Liver (tissue), 3 donors: ENCODE measurements around the gene CLIC3.

Experiments used
- EGR1 ChIP-seq, 2 donors: IDR thresholded peaks; 2 replicates each; pipeline ENCODE4 v1.6.1; 2016 to 2018; ENCODE audit warnings: antibody characterized with exemption in 2 of 2, low read depth in 2 of 2
- FOXA1 ChIP-seq: IDR thresholded peaks from 2 replicates; pipeline ENCODE4 v1.6.1; 2016; ENCODE audit warnings: antibody characterized with exemption
- FOXA2 ChIP-seq: IDR thresholded peaks from 2 replicates; pipeline ENCODE4 v1.6.1; 2016; ENCODE audit warnings: antibody characterized with exemption
- GABPA ChIP-seq, 2 donors: IDR thresholded peaks in 1 of 2; conservative IDR thresholded peaks in 1 of 2; 2 replicates each; pipeline ENCODE4 v1.6.1; 2016; ENCODE audit warnings: antibody characterized with exemption in 2 of 2, mild to moderate bottlenecking in 1 of 2, moderate library complexity in 1 of 2
- HNF4G ChIP-seq: IDR thresholded peaks from 2 replicates; pipeline ENCODE4 v1.6.1; 2016; ENCODE audit warnings: antibody characterized with exemption
- JUND ChIP-seq, 2 donors: IDR thresholded peaks; 2 replicates each; pipeline ENCODE4 v1.6.1; 2016; ENCODE audit warnings: antibody characterized with exemption in 2 of 2
- RAD21 ChIP-seq, 2 donors: IDR thresholded peaks; 2 replicates each; pipeline ENCODE4 v1.6.1; 2016; ENCODE audit warnings: antibody characterized with exemption in 2 of 2, mild to moderate bottlenecking in 2 of 2
- TAF1 ChIP-seq: conservative IDR thresholded peaks from 2 replicates; pipeline ENCODE4 v1.6.1; 2016; ENCODE audit warnings: antibody characterized with exemption, mild to moderate bottlenecking
- YY1 ChIP-seq: IDR thresholded peaks from 2 replicates; pipeline ENCODE4 v1.6.1; 2016; ENCODE audit warnings: antibody characterized with exemption, mild to moderate bottlenecking
- TF ChIP-seq, protein P1 (sequence below): IDR thresholded peaks from 2 replicates; pipeline ENCODE4 v1.6.1; 2016; ENCODE audit warnings: antibody characterized with exemption
- TF ChIP-seq, protein P2 (sequence below): IDR thresholded peaks from 2 replicates; pipeline ENCODE4 v1.6.1; 2016; ENCODE audit warnings: antibody characterized with exemption
- TF ChIP-seq, protein P3 (sequence below): fragments of 150-350 bp; IDR thresholded peaks from 2 replicates; pipeline ENCODE4 v1.5.1; 2017; ENCODE audit warnings: improper control_type of control experiment, low read depth, low read length; ENCODE audit not compliant: missing input control
- TF ChIP-seq, protein P4 (sequence below): IDR thresholded peaks from 2 replicates; pipeline ENCODE4 v1.6.1; 2016; ENCODE audit warnings: antibody characterized with exemption
- TF ChIP-seq, protein P5 (sequence below): IDR thresholded peaks from 2 replicates; pipeline ENCODE4 v1.6.1; 2016; ENCODE audit warnings: antibody characterized with exemption, mild to moderate bottlenecking
- donor health status: healthy.
- donor health status: healthy.

DNA sequence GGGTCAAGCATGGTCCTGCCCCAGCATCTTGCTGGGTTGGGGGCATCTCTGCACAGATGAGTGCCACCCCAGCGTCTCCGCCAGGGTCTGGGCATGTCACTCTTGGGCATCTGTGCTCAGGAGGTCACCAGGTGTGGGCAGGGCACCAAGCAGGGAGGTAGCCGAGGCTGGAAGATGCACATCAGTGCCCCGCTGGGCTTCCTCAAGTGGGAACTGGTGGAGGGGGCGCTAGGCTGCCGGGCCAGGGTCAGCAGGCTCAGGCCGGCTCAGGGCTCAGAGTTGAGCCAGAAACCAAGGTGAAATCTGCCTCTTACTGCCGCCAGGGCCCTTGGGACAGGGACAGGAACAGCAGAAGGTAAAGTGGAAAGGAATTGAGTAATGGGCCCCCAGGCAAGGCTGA is 39.6 kb upstream of the CLIC3 start:
- TF ChIP-seq, protein P1, sequence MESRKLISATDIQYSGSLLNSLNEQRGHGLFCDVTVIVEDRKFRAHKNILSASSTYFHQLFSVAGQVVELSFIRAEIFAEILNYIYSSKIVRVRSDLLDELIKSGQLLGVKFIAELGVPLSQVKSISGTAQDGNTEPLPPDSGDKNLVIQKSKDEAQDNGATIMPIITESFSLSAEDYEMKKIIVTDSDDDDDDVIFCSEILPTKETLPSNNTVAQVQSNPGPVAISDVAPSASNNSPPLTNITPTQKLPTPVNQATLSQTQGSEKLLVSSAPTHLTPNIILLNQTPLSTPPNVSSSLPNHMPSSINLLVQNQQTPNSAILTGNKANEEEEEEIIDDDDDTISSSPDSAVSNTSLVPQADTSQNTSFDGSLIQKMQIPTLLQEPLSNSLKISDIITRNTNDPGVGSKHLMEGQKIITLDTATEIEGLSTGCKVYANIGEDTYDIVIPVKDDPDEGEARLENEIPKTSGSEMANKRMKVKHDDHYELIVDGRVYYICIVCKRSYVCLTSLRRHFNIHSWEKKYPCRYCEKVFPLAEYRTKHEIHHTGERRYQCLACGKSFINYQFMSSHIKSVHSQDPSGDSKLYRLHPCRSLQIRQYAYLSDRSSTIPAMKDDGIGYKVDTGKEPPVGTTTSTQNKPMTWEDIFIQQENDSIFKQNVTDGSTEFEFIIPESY = no peak
- TF ChIP-seq RAD21 (IDR thresholded peaks at IDR 0.05) (no peak), TAF1 (no peak), GABPA (IDR thresholded peaks at IDR 0.05 in 1 of 2, conservative IDR thresholded peaks at IDR 0.05 in 1 of 2) (no peak), HNF4G (no peak), JUND (IDR thresholded peaks at IDR 0.05) (no peak), EGR1 (IDR thresholded peaks at IDR 0.05; ENCODE audit: low read depth in 2 of 2) (no peak), YY1 (no peak), FOXA1 (no peak), FOXA2 (no peak)
- TF ChIP-seq, protein P2, sequence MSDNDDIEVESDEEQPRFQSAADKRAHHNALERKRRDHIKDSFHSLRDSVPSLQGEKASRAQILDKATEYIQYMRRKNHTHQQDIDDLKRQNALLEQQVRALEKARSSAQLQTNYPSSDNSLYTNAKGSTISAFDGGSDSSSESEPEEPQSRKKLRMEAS = no peak
- TF ChIP-seq, protein P3, sequence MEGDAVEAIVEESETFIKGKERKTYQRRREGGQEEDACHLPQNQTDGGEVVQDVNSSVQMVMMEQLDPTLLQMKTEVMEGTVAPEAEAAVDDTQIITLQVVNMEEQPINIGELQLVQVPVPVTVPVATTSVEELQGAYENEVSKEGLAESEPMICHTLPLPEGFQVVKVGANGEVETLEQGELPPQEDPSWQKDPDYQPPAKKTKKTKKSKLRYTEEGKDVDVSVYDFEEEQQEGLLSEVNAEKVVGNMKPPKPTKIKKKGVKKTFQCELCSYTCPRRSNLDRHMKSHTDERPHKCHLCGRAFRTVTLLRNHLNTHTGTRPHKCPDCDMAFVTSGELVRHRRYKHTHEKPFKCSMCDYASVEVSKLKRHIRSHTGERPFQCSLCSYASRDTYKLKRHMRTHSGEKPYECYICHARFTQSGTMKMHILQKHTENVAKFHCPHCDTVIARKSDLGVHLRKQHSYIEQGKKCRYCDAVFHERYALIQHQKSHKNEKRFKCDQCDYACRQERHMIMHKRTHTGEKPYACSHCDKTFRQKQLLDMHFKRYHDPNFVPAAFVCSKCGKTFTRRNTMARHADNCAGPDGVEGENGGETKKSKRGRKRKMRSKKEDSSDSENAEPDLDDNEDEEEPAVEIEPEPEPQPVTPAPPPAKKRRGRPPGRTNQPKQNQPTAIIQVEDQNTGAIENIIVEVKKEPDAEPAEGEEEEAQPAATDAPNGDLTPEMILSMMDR = no peak
- TF ChIP-seq, protein P4, sequence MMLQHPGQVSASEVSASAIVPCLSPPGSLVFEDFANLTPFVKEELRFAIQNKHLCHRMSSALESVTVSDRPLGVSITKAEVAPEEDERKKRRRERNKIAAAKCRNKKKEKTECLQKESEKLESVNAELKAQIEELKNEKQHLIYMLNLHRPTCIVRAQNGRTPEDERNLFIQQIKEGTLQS = no peak
- TF ChIP-seq, protein P5, sequence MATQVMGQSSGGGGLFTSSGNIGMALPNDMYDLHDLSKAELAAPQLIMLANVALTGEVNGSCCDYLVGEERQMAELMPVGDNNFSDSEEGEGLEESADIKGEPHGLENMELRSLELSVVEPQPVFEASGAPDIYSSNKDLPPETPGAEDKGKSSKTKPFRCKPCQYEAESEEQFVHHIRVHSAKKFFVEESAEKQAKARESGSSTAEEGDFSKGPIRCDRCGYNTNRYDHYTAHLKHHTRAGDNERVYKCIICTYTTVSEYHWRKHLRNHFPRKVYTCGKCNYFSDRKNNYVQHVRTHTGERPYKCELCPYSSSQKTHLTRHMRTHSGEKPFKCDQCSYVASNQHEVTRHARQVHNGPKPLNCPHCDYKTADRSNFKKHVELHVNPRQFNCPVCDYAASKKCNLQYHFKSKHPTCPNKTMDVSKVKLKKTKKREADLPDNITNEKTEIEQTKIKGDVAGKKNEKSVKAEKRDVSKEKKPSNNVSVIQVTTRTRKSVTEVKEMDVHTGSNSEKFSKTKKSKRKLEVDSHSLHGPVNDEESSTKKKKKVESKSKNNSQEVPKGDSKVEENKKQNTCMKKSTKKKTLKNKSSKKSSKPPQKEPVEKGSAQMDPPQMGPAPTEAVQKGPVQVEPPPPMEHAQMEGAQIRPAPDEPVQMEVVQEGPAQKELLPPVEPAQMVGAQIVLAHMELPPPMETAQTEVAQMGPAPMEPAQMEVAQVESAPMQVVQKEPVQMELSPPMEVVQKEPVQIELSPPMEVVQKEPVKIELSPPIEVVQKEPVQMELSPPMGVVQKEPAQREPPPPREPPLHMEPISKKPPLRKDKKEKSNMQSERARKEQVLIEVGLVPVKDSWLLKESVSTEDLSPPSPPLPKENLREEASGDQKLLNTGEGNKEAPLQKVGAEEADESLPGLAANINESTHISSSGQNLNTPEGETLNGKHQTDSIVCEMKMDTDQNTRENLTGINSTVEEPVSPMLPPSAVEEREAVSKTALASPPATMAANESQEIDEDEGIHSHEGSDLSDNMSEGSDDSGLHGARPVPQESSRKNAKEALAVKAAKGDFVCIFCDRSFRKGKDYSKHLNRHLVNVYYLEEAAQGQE = no peak
